Cardiac muscle cell (in vitro differentiated cells and primary cell): ENCODE results near the gene MRPL45. TPM values are rescaled to one million over a fixed set of nuclear protein-coding genes. Genes with fewer than 3 reads are reported as not detected.

ENCODE experiments used
- DNase-seq, 2 donors: peaks; one replicate each; pipeline versions ENCODE4 v3.0.0 to v3.0.0-alpha.2; 2010 to 2017; ENCODE audit warnings: low read depth in 1 of 2, low spot score in 1 of 2
- H3K27ac ChIP-seq: fragments of 200-600 bp; sonication (generic); 2 replicates; pipeline ENCODE4 v1.5.1; 2016
- H3K27me3 ChIP-seq: fragments of 200-600 bp; sonication (generic); 2 replicates; pipeline ENCODE4 v1.6.0; 2016; ENCODE audit warnings: control low read depth
- H3K36me3 ChIP-seq: fragments of 200-600 bp; sonication (generic); 2 replicates; pipeline ENCODE4 v1.5.1; 2016; ENCODE audit warnings: control low read depth
- H3K4me1 ChIP-seq: fragments of 200-600 bp; sonication (generic); 2 replicates; pipeline ENCODE4 v1.8.1; 2017; ENCODE audit warnings: low read depth, mild to moderate bottlenecking, mixed run types
- H3K4me3 ChIP-seq: fragments of 200-600 bp; sonication (generic); 2 replicates; pipeline ENCODE4 v1.5.1; 2016; ENCODE audit warnings: mild to moderate bottlenecking
- H3K9me3 ChIP-seq: fragments of 200-600 bp; sonication (generic); 2 replicates; pipeline ENCODE4 v1.5.1; 2017; ENCODE audit warnings: low read depth, mild to moderate bottlenecking, control low read depth
- CTCF ChIP-seq: IDR thresholded peaks from 2 replicates; pipeline ENCODE4 v1.5.1; 2012; ENCODE audit warnings: low read depth, mild to moderate bottlenecking, low read length
- polyA plus RNA-seq: library from polyadenylated mRNA; unstranded; fragments of >200 nt; fragmentation: Nextera tagmentation; extraction: Ambion mirVana; gene quantifications from 2 replicates; pipeline ENCODE4 v1.2.1, GENCODE V29; 2016
- total RNA-seq: library from RNA; depleted of rRNA; stranded (reverse); fragments of >200 nt; gene quantifications from 2 replicates; pipeline ENCODE4 v1.2.3, GENCODE V29; 2016

The MRPL45 gene
- total and polyA plus RNA-seq, 2 experiments from 2014 or later = 42.0 to 43.5 TPM

- H3K9me3 ChIP-seq = no peaks in the 10 kb centered on the region
- H3K4me3 ChIP-seq = no peak within 1 kb of the TSS
- H3K4me1 ChIP-seq = peaks cover 3% of the 10 kb centered on the region
- no peak for DNase-seq
- no peak within 1 kb of the TSS for H3K27ac ChIP-seq
- H3K27me3 ChIP-seq = no peaks in the 10 kb centered on the region
- H3K36me3 ChIP-seq = no peaks in the 10 kb centered on the region
- TF ChIP-seq CTCF = no peak
Measured at GRCh38 chr17:38343608-38344419, 46.8 kb downstream of the MRPL45 start, which contains the start of gene GPR179. TSS of gene GPR179 (minus strand) at chr17:38343956. CDS start at chr17:38343789, 167 bp downstream.

- Histone ChIP-seq H3K4me3 (no peak overlapping the region), H3K27me3 (no peaks in the 10 kb centered on the region), H3K4me1 (peaks cover 3% of the 10 kb centered on the region), H3K27ac (no peak overlapping the region), H3K9me3 (no peaks in the 10 kb centered on the region), H3K36me3 (no peaks in the 10 kb centered on the region)
- TF ChIP-seq CTCF = no peak
- DNase-seq = no peak
Measured at GRCh38 chr17:38344420-38344745, 47.4 kb downstream of the MRPL45 start.

GRCh38 chr17:38345743-38346142 lies 48.8 kb downstream of the MRPL45 start:
- TF ChIP-seq CTCF = no peak
- Histone ChIP-seq H3K4me3 (no peak overlapping the region), H3K4me1 (peaks cover 3% of the 10 kb centered on the region), H3K36me3 (no peaks in the 10 kb centered on the region), H3K27ac (no peak overlapping the region), H3K9me3 (no peaks in the 10 kb centered on the region), H3K27me3 (no peaks in the 10 kb centered on the region)
- no peak for DNase-seq

- H3K27ac ChIP-seq = no peak overlapping the region
- no peaks in the 10 kb centered on the region for H3K36me3 ChIP-seq
- no peaks in the 10 kb centered on the region for H3K27me3 ChIP-seq
- H3K9me3 ChIP-seq = no peaks in the 10 kb centered on the region
- H3K4me3 ChIP-seq = no peak overlapping the region
- DNase-seq = peak; percentile 85 to 88
- H3K4me1 ChIP-seq = peaks cover 5% of the 10 kb centered on the region
- TF ChIP-seq CTCF = peak; percentile 99
Measured at GRCh38 chr17:38349097-38349730, 52.2 kb downstream of the MRPL45 start.

- no peak overlapping the region for H3K27ac ChIP-seq
Measured at GRCh38 chr17:38350035-38350434, 53.1 kb downstream of the MRPL45 start.

More at GRCh38 chr17:38350035-38350434, 53.1 kb downstream of the MRPL45 start:
- H3K4me3 ChIP-seq = no peak overlapping the region
- no peaks in the 10 kb centered on the region for H3K27me3 ChIP-seq
- no peaks in the 10 kb centered on the region for H3K36me3 ChIP-seq
- no peak for DNase-seq
- H3K9me3 ChIP-seq = no peaks in the 10 kb centered on the region
- peaks cover 5% of the 10 kb centered on the region for H3K4me1 ChIP-seq
- no peak for TF ChIP-seq CTCF
